GM21367 (cell line): ENCODE results near the gene SNED1.

ENCODE experiments used
- ATAC-seq: cut with Tn5 transposase; IDR thresholded peaks from one replicate; pipeline ENCODE4 v1.9.1; 2021; ENCODE audit not compliant: unreplicated experiment

Gene SNED1

DNA sequence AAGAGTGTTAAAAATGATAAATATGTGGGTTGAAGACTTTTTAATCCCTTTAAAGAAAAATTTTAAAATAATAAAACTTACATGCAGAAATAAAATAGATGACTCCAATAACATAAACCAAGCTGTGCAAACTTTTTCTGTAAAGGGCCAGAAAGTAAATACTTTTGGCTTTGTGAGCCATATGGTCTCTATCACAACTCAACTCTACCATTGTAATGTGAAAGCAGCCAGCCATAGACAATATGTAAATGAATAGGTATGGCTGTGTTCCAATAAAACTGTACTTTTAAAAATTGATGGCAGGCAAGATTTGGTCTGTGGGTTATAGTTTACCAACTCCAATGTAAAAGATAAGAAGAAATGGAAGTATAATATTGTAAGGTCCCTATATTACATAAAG is 45.2 kb downstream of the SNED1 start:
- no peak for ATAC-seq

DNA sequence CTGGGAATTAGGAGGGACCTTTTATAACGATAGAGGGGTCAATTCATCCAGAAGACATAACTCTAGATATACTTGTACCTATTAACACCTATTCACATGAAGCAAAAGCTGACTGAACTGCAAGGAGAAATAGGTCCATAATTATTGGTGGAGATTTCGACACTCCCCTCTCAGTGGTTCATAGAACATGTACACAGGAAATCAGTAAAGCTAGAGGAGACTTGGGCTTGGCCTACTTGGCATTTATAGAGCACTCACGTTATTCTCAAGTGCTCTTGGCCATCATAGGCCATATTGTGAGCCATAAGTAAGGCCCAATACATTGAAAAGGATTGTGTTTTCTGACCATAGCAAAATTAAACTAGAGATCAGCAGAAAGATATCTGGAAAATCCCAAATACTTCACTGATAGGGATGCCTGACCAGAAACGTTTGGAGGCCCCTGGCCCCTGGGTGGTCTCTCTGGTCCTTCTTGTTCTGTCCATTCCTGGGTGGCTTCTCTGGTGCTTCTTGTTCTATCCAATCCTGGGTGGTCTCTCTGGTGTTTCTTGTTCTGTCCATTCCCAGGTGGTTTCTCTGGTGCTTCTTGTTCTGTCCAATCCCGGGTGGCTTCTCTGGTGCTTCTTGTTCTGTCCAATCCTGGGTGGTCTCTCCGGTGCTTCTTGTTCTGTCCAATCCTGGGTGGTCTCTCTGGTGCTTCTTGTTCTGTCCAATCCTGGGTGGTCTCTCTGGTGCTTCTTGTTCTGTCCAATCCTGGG is 49.0 kb downstream of the SNED1 start:
- ATAC-seq: no peak

- no peak for ATAC-seq
Measured at GRCh38 chr2:241048149-241048948, 49.9 kb downstream of the SNED1 start.

DNA sequence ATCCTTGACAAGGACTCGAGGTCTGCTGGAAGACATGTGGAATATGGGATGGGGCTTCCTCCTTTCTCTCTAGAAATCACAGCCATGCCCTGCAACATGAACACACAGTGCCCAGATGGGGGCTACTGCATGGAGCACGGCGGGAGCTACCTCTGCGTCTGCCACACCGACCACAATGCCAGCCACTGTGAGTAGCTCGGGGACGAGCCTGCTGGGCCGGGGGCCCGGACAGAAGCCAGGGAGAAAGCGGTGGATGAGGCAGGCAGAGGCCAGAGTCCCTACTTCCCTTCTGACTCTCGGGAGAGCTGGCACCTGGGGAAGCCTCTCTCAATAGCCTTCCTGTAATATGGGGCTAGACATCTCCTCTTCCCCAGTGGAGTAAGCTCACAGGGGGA is 50.5 kb downstream of the SNED1 start:
- no peak for ATAC-seq

- no peak for ATAC-seq
Measured at GRCh38 chr2:241049739-241050623, 51.6 kb downstream of the SNED1 start.

DNA sequence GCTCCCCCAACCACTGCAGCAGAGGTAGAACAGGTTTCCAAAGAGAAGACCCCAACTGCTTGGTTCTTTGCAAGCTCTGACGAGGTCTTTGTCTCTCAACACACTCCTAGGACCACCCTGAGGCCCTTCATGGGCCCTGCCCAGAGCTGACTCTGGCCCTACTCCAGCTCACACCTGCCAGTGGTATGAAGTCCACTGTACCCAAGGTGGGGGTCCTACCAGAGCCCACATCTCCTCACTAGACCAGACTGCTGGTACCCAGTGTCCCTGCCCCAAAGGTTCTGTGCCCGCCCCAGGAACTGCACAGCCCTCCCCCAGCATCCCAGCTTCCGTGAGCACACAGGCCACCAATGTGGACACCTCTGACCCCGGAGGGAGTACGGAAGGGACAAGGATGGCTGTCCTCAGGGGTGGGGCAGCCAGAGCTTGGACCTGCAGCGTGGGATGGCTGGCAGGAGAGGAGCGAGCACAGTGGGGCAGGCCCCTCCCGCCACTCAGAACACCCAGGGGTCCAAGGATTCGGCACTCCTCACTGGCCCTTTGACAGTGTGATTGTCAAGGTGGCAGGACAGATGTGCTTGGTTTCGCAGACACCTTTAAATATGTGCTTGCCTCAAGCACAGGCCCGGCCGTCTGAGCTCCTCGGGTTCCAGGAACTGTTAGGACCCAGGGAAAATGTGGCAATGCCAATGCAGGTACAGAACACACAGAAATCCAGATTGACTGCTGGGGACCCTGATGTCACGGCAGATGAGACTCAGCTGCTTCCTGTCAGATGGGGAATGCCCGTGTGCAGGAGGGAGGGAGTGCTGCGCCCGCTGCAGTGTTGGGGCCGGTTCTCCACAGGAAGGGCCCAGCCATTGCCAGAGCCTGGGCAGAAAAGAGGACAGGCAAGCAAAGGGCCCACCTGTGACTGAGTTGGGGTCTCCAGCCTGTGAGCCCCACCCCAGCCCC is 52.5 kb downstream of the SNED1 start:
- ATAC-seq: no peak

DNA sequence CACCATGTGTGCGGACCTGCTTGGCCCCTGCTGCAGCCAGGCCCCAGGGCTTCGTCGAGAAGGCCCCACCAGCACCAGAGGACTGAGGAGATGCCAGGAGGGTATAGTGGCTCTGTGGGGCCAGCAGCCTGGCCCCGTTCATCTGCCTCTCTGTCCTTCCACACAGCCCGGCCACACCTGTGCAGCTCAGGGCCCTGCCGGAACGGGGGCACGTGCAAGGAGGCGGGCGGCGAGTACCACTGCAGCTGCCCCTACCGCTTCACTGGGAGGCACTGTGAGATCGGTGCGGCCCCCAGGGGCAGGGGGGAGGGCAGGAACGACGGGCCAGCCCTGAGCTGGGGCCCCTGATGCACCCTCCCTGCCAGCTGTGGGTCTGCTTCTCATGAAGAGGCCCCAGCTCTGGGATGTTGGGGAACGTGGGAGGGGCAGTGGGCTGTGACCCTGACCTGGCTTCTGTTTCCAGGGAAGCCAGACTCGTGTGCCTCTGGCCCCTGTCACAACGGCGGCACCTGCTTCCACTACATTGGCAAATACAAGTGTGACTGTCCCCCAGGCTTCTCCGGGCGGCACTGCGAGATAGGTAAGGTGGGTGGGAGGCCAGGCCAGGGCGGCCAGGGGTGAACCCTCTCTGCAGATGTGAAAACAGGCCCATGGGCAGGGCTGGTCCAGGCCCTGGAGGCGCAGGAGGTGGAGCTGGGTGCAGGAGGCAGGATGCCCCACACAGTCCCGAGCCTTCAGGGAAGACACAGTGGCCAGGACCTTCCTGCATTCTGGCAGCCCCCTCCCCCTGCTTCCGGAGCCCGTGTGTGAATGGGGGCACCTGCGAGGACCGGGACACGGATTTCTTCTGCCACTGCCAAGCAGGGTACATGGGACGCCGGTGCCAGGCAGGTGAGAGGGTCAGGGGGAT is 53.4 kb downstream of the SNED1 start:
- ATAC-seq: no peak

DNA sequence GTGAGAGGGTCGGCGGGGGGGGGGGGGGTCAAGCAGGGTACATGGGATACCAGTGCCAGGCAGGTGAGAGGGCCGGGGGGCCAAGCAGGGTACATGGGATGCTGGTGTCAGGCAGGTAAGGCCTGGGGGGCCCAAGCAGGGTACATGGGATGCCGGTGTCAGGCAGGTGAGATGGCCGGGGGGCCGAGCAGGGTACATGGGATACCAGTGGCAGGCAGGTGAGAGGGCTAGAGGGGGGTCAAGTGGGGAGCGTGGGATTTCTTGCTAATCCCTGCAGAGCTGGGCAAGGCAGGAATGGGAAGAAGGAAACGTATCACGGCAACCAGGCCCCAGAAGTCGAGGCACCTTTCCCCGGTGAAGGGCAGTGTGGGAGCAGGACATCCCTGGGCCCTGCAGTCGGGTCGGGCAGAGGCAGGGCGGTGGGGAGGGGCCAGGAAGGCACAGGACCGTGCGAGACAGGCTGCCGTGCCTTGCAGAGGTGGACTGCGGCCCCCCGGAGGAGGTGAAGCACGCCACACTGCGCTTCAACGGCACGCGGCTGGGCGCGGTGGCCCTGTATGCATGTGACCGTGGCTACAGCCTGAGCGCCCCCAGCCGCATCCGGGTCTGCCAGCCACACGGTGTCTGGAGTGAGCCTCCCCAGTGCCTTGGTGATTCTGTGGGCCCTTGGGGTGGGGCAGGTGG is 54.4 kb downstream of the SNED1 start:
- ATAC-seq: no peak

DNA sequence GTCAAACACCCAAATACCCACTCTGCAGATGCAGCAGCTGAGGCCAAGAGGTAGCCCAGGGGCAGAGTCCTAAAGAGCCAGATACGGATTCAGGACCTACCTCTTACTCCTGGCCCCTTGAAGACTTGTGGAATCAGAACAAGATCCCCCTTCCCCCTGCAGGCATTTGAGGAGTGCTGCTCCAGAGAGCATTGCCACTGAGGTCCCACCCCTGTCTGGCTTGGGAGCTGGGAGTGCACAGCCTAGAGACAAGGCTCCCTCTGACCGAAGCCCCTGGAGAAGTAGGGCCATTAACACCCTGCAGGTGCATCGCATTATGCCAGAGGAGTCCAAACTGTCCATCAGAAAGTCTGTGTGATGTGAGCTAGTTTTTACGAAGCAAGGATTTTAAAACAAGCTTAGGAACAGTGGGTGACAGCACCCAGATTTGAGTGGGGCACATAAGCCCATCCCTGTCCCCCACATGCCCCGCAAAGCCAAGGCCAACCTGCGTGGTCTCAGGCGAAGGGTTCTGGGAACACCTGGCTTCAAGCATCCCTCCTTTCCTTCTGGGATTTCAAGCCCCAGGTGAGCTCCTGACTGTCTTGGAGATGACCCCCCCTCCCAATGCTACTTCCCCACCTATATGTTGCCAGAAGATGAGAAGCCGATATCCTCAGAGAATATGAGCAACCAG is 55.3 kb downstream of the SNED1 start:
- no peak for ATAC-seq

- ATAC-seq: no peak
Measured at GRCh38 chr2:241061275-241061674, 62.9 kb downstream of the SNED1 start.

- no peak for ATAC-seq
Measured at GRCh38 chr2:241062389-241063092, 64.1 kb downstream of the SNED1 start.

- ATAC-seq: no peak
Measured at GRCh38 chr2:241063093-241063551, 64.7 kb downstream of the SNED1 start.

- ATAC-seq: no peak
Measured at GRCh38 chr2:241063587-241063986, 65.2 kb downstream of the SNED1 start.

DNA sequence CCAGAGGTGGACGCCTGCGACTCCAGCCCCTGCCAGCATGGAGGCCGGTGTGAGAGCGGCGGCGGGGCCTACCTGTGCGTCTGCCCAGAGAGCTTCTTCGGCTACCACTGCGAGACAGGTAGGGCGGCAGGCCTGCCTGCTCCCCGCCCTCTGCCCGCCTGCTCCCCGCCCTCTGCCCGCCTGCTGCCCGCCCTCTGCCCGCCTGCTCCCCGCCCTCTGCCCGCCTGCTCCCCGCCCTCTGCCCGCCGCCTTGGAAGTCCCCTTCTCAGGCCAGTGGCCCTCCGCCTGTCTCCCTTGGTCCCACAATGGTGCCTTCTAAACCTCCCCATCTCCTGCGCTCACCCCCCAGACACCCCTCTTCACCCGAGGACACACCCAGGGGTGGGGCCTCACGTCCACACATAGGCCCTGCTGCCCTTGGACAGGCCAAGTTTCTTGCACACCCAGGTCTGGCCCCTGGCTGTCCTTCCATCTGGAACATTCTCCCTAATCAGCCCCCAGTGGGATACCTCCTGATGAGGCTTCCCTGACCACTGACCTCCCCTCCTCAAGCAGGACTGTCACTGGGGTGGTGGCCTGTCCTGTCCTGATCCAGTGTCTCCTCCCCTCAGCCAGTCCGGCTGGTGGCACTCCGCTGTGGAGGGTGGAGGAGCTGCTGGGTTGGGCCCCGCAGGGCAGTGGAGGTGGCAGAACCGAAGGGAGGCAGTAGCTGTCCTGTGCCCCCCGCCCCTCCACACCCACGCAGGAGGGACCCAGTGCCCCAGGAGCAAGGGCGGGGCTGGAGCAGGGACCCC is 65.8 kb downstream of the SNED1 start:
- ATAC-seq: no peak

DNA sequence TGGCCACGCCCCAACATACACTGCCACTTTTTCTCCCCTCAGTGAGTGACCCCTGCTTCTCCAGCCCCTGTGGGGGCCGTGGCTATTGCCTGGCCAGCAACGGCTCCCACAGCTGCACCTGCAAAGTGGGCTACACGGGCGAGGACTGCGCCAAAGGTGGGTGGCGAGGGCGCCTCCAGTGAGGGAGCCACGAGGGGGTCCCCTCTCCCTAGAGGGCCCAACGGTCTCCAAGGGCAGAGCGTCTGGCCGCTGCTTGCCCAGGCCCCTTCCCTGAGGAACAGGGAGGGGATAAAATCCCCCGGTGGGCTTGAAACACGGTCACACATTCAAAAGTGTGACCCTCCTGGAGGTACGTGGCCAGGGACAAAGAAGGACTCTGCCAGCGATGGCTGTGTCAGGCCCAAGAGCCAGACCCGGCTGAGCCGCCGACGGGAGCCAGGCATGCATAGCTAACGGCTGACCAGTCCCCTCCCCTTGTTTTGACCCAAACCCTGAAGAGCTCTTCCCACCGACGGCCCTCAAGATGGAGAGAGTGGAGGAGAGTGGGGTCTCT is 66.5 kb downstream of the SNED1 start:
- ATAC-seq: no peak

DNA sequence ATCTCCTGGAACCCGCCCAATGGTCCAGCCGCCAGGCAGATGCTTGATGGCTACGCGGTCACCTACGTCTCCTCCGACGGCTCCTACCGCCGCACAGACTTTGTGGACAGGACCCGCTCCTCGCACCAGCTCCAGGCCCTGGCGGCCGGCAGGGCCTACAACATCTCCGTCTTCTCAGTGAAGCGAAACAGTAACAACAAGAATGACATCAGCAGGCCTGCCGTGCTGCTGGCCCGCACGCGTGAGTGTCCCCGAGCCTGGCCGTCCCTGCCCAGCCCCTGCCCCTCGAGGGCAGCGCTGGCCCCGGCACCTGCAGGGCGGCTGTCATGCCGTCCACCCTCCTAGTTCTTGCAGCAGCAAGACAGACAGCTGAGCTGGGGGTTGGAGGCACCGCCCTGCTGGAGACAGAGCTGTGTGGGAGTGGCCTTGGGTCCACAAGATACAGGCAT is 67.0 kb downstream of the SNED1 start:
- no peak for ATAC-seq
